GM19455 (cell line): ENCODE data around the gene CYP21A2.

Experiments
- ATAC-seq: cut with Tn5 transposase; IDR thresholded peaks from one replicate; pipeline ENCODE4 v1.9.1; 2021; ENCODE audit not compliant: unreplicated experiment

The CYP21A2 gene

DNA sequence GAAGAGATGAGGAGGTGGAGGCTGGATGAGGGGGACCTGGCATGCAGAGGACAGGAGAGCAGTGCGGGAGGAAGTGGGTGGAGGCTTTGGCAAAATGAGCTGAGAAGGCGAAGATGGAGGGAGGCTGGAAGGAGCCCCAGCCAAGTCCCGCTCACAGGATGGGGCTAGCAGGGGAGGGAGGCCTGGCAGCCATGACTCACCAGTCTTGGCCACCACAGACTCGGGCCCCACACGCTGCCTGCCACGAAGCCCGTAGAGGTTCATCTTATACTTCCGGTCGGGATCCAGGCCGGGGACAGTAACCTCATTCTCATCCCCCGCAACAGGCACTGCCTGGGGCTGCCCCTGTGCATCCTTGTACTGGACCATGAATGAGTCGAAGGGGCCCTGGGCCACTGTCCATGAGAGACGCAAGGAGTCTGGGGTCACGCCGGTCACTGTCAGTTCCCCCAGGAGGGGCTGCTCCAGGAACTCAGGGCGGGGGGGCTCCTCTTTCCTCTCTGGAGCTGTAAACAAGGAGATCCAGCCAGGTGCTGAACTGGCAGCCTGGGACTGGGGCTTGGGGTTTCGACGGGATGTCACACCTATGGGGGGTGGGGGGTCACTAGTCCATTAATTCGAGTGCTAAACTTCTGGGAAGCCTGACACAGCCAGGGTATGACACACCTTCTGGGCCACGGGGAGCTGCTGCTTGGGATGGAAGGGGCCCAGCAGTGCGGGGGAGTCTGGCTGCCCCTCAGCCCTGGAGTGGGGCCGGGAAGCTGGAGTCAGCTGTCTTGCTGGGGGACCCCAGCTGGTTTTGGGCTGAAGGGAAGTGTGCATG lies 43.2 kb downstream of the CYP21A2 start:
- no peak for ATAC-seq

DNA sequence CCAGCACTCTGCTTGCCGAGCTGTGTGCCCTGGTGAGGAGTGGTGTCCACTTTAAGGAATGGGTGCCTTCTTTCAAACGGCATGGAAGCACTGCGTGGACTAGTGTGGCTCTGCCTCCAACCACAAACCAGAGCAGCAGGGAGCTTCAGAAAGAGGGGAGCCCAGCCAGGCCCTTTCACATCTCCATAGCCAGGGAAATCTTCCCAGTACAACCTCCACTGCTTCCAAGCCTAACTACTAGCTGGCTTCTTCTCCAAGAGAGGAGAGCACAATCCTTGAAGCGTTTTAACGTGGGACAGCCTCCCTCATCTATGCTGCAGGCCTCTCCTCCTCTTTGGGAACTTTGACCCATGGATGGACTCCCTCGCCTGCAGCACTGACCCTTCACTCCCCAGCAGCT lies 44.3 kb downstream of the CYP21A2 start:
- ATAC-seq: no peak

DNA sequence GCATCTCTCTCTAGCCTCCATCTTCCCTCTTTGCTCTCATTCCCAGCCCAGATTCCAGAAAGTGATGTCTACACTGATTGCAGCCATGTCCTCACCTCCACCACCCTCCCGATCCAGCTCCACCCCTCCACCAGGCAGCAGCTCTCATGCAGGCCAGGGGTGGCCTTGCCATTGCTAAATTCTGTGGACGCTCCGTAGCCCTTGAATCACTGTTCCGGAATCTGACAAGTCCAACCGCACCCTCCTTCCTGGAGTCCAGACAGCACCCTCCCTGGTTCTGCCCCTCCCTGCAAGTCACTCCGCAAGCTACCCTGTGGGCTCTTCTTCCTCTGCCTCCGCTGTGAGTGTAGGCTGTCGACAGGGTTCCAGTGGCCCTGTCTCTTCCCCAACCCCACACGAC lies 44.7 kb downstream of the CYP21A2 start:
- ATAC-seq: no peak

DNA sequence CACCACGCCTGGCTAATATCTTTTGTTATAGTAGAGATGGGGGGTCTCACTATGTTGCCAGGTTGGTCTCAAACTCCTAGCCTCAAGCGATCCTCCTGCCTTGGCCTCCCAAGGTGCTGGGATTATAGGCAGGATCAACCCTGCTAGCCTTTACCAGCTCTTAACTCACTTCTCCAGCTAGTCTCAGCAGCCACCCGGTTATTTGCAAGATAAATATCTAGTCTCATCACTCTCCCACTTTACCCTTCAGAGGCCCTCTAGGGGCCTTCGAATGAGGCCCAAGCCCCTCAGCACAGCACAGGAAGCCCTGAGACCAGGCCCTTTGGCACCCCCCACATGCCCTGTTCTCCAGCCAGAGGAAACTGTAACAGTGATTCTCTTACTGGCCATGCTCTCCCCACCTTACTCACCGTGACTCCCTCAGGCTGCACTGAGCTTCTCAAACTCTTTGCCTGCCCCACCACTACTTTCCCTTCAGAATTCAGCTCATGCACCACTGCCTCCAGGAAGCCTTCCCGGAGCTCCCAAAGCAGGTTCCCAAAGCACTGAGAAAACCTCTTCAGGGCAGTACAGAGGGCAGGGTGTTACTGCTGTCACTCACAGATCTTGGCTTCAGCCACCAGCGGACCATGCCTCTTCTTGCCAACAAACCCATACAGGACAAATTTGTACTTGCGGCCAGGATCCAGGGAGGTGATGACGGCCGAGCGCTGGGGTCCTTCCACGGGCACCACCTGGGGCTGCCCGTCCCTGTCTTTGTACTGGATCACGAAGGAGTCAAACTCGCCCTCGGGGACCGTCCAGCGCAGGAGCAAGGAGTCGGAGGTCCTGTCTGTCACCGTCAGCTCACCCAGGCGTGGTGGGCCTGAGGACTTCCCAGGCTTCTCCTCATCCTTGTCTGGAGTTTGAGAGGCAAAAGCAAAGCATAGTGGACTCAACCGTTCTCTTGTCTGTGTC lies 45.9 kb downstream of the CYP21A2 start:
- no peak for ATAC-seq

DNA sequence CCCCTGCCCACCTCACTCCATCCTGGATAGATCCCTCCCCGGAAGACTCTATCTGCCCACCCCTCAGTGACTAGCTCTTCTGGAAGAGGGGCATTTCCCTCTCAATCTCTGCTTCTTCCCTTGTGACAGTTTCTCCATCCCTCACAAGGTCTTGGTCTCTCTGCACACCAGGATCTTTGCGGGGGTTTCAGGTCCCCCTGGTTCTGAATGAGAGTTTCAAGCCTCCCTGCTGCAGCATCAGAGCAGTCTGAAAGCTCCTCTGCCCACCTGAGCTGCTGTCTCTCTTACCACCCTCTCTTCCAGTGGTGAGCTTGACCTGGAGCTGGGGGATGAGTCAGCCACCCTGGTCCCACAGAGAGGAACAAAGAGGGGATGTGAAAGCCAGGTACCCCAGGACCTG lies 46.6 kb downstream of the CYP21A2 start:
- ATAC-seq: no peak

DNA sequence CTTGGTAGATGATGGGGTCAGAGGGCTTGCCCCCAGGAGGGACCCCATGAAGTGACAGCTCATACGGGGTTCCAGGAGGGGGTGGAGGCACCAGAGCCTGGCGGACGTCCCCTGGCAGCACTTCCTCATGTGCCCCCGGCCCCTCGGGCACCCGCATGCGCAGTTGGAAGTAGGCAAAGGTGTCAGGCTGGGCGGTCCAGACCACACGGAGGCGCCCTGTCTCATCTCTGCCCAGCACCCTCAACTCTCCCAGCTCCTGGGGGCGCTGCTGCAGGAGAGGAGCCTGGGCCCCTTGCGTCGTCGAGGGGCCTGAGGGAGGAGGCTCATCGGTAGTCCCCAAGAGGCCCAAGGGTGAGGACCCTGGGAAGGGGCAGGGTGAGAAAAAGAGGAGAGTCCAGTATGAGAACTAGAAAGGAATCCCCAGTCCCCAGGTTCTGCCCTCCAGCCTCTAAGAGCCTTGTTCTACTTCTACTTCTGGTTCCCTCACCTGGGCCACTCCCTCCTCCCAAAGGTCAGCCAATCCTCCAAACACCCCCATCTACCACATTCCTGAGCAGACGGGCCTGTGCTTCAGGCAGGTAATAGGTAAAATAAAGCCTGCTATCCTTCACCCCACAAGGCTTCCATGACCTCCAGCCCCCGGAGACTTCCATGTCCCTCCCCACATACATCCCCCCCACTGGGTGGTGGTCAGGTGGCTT lies 47.7 kb downstream of the CYP21A2 start:
- ATAC-seq: no peak

DNA sequence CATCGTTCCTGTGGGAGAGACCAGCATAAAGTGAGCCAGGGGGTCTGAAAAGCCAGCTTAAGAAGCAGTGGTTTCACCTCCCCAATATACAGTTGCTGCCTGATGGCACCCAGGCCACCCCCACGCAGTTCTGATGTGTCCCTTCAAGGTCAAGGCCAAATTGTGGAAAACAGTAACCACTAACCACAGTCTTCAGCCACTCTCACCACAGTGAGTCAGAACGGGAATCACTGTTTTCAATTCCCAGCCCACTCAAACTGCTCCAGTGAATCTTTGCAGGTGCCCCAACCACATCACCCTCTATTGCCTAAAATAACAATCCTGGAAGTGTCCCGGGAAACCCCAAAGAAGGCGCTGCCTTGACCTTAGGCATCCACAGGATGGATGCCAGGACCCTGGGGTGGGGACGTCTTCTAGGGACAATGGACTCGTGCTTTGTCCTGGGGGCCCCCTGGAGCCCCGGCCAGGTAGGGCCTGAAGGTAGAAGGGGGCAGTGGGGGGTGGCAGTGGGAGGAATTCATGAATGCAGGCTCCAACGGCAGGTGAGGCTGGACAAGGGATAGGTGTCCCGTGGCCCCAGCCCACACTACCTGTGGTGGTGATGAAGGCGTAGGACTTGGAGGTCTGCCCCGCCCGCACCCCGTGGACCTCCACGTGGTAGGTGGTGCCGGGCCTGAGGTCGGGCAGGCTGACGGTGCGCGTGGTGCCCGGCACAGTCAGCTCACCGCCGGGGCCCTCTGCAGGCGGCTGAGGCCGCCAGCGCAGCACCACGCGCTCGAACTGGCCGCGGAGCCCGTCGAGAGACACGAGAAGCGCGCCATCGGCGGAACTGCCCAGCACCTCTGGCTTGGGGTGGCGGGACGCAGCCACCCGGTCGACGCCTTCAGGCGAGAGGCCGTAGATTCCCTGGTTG lies 48.7 kb downstream of the CYP21A2 start:
- ATAC-seq: no peak

DNA sequence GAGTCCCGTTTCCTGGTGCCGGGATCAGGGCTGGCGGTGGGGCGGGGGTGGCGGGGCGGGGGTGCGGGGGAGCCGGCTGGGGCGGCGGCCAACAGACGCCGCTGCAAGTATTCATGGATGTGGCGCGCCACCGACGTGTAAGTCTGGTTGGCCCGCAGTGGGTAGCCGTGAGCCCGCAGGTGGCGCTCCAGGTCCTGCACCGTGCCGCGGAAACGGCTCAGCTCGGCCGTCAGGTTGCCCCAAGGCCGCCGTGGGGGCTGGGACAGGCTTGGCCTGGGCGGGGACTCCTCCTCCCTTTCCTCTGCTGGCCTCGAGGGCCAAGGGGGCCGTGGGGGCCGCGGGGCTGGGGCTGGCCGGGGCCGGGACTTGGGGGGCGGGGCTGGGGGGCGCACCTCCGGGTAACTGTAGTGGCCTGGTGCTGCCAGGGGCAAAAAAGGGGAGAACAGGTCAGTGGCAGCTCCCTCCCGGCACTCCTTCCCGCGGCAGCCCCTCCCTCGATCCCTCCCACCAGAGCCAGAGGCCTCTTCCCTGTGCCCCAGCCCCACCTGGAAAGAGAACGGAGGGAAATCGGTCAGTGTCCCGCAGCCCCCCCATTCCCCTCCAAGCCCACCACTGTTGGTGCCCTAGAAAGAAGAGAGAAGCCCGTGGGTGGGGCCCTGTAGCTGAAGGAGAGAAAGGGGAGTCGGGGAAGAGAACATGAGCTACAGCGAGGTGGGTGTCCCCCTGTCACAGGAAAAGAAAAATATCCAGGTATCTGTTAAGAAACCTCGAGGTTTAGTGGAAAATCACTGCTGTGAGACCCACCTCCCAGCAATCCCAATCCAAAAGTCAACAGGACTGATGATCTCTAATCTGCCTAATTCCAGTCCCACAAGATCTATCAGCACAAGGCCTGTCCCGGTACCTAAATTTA lies 49.6 kb downstream of the CYP21A2 start:
- no peak for ATAC-seq

DNA sequence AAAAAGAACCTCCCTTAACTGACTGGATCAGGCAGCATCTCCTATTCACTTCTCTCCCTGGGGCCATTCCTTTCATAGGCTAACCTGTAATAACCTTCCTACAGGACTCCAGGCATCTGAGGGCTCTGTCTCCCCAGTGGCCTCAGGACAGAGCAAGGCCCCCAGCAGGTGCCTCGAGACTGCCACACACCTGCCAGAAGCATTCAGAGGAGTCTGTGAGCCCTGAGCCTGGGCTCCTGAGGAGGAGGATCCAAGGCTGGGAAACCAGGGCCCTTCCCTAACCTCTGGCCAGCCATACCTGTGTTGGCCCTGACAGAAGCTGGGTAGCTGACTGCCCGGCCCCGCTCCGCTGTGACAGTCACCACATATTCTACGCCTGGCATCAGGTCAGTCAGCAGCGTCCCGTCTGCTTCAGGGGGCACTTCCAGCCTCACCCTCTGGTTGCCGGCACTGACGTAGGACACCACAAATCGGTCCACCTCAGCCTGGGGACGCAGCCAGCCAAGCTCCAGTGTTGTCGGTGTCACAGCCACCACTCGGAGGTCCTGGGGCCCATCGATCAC lies 50.4 kb downstream of the CYP21A2 start:
- no peak for ATAC-seq

DNA sequence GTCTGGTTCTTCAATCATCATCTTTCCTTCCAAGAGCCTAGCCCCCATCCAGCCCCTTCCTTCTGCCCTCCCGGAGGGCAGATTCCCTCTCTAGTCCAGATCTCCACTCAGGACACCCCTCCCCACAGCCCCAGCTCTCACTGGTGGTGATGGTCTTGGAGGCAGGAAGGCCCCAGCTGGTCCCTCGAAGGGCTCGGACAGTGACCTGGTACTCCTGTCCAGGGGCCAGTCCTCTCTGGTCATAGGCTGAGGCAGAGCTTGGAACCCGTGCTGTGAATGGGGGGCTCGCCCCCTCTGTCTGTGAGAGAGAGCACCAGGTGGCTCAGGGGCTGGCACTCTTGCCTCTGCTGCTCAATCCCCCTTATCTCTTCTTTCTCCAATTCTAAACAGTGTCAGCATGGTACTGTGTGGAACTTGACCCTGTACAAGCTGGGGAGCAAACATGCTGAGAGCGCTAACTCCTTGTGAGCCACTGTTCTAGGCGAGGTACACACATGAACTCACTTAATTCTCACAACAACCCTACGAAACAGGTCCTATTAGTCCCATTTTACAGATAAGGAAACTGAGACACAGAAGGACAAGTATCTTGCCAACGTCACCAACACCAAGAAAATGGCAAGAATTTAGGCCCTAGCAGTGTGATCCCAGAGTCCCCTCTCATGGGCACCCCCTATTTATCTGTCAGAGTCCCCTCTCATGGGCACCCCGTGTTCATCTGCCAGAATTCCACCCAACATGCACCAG lies 51.0 kb downstream of the CYP21A2 start:
- ATAC-seq: no peak
